ENCODE data around the gene CDH1.

Gene CDH1

DNA sequence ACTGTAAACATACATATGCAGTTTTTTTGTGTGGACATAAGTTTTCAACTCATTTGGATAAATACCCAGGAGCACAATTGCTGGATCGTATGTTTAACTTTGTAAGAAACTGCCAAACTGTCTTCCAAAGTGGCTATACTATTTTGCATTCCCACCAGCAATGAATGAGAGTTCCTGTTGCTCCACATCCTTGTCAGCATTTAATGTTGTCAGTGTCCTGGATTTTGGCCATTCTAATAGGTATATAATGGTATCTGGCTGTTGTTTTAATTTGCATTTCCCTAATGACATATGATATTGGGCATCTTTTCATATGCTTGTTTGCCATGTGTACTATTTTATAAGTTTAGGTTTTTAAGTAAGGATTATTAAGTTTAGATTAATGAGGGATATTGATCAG, 120.4 kb downstream of the CDH1 start:
- no peak for DNase-seq (ENCODE audit: low read depth)

DNA sequence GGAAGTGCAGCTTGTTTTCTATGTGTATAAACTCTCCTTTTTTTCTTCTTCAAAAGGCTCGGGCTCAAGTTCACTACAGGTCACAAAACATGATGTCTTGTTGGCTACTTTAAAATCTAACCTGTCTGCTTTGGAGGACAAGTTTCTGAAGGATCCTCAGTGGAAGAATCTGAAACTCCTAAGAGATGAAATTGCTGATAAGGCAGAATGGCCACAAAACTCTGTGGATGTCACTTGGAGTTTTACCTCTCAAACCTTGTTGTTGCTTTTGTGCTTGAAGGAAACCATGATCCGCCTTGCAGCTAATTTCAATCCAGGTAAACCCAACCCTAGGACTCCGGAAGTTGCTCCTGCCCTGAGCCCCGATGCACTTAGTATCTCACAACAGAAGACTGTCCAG, 122.7 kb downstream of the CDH1 start:
- no peak for DNase-seq (ENCODE audit: low read depth)

DNA sequence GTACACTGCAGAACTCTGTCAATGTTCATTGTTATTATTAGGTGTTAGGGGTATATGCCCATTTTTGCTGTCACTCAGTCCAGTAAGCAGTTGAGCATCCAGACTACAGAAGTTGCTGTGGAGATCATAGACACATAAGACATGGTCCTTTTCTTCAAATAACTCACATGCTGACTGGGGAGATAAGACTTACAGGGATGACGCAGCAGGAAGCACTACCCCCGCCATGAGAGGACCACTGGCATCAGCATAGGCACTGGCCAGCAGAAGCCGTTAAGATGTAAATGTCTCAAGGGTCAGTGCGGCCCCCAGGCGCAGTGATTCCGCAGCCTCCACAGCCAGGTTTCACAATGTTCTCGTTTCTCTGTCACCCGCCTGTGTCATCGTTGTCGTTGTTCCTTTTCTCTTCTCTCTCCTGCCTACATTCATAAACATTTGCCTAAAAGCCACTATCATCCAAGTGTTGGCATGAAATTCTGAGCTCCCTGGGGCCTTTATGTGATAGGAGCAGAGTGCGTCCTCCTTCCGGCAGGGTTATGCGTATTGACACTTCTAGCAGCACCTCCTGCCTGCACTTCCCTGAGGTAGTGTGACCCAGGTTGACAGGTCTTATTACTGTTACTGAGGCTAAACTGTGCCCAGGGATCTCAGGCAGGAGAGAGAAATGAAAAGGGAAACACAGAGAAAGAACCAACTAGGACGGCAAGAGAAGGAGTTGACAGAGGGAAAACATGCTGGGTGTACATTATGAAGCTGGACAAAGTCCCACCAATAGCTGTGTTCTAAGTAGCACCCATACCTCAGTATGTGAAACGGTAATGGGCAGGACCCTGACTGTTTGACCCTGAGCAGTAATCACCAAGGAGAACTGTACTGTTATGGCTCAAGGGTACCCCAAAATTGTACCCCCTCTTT, 124.1 kb downstream of the CDH1 start:
- DNase-seq (ENCODE audit: low read depth): no peak

DNA sequence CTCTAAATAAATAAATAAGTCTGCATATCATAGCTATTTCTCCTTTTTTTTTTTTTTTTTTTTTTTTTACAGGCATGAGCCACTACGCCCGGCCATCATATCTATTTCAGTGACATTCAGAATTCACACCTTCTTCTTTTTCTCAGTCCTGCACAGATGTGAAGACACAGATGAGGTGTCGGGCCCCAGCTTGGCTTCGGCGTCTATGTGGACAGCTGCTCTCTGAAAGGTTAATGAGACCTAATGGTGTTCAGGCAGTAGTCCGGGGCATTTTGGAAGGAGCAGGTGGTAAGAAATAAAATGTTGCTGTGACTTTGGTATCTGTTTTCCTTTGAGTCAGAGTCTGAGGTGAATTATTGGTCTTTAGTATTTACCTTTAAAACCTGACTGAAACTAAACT, 129.8 kb downstream of the CDH1 start:
- no peak for DNase-seq (ENCODE audit: low read depth)

DNA sequence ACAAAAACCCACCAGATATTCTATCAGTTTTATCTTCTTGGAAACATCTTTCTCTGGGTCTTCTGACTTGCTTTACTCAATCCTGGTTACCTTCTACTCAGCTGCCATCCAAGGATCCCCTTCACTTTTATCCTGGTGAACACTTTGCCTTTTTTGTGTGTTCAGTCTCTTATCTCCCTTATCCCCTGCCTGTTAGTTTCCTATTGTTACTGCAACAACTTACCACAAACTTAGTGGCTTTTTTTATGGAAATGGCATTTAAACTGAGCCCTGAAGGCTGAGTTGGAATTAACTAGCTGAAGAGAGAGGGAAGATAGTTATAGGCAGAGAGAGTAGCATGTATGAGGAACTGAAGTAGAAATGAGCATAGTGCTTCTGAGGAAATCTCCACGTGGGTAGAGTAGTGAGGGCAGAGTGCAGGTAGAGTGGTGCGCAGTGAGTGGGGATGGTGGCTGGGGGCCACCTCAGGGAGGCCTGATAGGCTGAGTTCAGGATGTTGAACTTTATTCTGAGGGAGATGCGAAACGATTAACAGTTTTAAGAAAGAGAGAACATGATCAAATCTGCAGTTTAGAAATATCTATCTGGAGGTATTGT, 132.5 kb downstream of the CDH1 start:
- no peak for DNase-seq (ENCODE audit: low read depth)

DNA sequence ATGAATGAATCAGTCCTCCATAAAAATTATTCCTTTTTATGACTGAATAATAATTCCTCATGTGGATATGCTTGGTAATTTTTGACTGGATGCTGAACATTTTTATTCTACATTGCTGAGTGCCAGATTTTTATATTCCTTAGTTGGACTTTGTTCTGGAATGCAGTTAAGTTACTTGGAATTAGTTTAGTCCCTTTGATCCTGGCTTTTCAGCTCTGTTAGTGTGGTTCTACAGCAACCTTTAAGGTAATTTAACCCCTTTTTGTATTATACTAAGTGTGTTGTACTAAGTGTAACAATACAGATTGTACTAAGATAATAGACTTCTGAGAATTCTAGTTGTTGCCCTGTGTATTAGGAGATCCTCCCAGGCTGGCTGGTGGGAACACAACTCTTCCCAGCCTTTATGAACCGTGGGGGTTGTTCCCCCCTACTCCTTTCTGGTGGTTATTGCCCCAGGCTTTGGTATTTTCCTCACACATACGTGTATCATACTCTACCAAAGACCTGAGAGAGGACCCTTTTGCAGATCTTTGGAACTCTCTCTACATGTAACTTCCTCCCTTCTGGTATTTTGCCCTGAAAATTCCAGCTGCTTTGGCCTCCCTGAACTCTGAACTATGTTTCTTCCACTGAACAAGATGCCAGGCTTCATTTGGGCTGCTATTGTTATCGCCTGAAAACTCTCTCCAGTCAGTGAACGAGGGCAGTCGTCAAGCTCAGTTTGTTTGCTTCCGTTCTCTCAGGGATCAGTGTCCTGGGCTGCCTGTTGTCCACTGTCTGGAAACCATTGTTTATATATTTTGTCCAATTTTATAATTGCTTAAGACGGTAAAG, 136.8 kb downstream of the CDH1 start:
- DNase-seq (ENCODE audit: low read depth): no peak

DNA sequence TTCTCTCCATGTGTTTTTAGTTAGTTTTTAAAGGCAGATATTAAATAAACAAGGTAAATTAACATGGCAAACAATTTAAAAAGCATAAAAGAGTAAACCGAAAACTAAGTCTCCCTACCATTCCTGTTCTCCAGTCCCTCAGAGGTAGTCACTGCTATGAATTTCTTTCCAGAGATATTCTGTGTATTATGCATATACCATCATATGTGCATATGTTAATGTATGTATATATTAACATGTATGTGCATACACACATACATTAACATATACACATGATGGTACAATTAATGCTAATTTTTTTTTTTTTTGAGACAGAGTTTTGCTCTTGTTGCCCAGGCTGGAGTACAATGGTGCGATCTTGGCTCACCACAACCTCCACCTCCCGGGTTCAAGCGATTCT, 138.8 kb downstream of the CDH1 start:
- no peak for DNase-seq (ENCODE audit: low read depth)

DNA sequence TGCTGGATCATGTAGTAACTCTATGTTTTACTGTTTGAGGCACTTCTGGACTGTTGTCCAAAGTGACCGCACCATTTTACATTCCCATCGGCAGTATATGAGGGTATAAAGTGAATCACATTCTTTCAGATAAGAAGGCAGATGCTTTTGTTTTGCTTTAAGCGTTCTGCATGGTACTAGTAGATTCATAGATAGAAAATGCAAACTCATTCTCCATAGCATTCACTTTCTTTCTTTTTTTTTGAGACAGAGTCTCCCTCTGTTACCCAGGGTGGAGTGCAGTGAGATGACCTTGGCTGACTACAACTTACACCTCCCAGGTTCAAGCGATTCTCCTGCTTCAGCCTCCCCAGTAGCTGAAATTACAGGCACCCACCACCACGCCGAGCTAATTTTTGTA, 146.6 kb downstream of the CDH1 start:
- no peak for DNase-seq (ENCODE audit: low read depth)

DNA sequence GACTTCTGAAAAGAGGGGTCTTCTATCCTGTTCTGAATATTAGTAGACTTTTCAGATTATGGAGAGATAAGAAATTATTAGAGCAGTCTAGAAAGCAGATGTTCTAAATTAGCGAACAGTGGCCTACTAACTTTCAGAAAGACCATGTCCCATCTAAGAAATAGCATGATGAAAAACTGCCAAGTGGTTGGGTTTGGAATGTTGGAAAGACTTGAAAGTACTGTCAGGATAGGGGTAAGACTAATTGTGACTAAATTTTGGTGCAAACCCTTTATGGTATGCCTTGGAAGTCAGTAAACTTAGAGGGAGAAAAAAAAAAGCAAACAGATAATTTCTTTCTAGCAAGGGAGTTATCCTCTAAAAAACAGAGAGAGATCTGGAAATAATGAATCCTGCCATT, 147.3 kb downstream of the CDH1 start:
- DNase-seq (ENCODE audit: low read depth): no peak
